Stimulated activated CD4-positive, alpha-beta T cell treated with anti-CD3 and anti-CD28 coated beads, Interleukin-12 subunit alpha, Interleukin-12 subunit beta, amount 100 ng/mL, for 24 hours (primary cell): Measurements from ENCODE around the gene SH3BP5.
A peak's percentile ranks its signal among the peaks of the same experiment; 100 is the strongest.

Experiments used
- DNase-seq, 2 experiments: peaks; one replicate each; pipeline ENCODE4 v3.0.0-alpha.2; 2020; ENCODE audit warnings: low read depth in 2 of 2

The SH3BP5 gene

DNA sequence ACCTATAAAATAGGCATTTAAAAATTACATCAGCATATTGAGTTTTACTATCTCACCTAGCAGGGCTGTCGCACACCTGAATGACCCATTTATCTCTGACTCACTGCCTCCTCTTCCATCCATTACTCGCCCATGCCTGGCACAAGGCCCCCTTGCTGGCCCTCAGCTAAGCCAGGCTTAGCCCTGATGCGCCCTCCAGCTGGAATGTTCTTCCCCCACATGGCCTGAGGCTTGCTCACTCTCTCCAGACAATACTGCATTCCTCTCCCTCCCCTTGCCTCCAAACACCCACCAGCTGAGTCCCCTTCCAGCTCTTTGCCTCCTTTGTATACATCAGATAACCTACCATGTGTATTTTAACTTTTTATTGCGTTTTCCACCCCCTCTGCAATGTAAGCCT lies 7.2 kb downstream of the SH3BP5 start:
- no peak for DNase-seq

DNA sequence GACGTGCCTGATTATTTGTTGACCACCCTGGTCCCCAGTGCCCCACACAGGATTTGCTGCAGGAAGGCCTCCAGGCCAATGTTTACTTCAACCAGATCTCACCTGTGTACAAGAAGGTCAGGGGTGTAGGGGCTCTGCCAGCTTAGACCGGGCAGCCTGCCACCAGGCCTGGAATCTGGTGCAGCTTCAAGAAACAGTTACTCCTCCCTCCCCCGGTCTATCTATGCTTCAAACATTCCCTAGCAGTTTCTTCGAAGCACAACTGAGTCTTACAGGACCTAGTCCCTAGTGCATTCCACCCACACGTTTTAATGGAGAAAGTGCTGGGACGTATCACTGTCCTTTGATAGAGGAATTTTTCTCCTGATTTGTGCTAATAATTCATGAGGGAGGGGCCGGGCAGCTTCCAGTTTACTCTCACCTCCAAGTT lies 8.0 kb downstream of the SH3BP5 start:
- no peak for DNase-seq

DNA sequence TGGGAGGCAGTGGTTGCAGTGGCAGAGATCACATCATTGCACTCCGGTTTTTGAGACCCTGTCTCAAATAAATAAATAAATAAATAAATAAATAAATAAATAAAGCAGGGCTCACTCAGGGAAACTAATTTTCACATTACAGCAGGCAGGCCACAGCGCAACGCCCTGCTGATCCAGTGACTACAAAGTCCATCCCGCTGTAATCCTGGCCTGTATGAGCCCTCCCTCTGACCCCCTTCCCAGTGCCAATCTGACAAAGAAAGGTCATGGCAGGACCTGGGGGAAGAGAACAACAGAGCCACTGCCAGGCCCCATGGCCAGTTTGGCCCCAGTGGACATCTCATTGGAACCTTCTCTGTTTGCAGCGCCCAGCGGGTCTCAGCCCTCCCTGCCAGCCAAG lies 9.3 kb downstream of the SH3BP5 start:
- DNase-seq = no peak

DNA sequence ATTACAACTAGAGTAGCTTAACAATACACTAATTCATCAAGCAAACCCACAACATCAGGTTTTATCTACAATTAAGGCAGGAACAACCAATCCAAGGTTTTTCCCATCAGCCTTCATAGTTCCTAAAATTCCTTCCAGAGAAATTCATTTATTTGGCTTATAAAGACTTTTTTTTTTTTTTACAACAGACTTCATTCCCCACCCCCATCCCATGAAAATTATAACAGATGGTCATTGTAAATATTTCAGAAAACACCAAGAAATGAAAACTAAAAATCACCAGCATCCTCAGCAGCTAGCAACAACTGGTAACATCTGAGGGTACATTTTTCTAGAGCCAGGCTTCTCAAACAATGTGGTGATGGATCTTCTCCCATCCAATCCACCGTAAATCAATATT lies 11.0 kb downstream of the SH3BP5 start:
- DNase-seq = no peak

DNA sequence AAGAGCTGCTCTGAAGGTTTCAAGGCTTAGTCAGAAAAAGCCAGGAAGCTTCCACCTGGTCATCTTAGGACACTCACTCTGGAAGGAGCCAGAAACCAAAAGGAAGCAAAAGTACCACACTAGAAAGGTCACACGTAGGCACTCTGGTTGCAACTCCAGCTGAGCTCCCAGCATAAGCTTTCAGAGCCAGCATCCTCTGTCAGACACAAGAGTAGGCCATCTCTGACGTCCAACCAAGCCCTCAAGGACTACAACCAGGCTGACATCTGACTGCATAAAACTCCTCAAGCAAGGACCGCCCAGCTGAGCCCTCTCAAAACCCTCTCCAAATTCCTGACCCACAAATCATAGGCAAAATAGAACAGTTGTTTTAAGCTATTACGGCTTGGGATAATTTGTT lies 12.8 kb downstream of the SH3BP5 start:
- DNase-seq = no peak

DNA sequence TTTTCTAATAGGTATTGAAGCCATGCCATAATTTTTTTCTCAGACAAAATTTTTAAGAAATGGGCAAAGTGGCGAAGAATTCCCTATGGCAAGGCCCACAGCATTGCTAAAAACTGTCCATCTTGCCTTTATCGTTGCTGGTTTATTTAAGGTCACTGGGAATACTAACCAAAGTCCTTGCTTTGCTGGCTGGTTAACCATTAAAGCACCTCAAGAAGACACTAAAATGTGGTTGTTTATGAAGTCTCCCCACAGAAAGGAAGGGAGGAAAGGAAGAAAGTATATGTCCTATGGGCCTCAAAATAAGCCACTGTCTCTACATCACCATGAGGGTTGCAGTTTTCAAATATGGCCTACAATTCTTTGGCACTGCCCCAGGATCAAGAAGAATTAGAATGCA lies 13.2 kb downstream of the SH3BP5 start:
- no peak for DNase-seq

DNA sequence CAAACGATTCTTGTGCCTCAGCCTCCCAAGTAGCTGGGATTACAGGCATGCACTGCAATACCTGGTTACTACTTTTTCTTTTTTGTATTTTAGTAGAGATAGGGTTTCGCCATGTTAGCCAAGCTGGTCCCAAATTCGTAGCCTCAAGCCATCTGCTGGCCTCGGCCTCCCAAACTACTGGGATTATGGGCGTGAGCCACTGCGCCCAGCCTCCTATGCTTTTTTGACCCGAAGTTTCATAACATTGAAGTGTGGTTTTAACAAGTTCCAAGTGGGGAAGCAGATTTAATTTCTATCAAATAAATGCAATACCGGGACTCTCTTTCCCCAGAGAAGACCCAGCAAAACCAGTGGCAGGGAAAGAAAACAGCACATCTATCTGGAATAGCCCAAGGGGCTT lies 13.7 kb downstream of the SH3BP5 start:
- no peak for DNase-seq

DNA sequence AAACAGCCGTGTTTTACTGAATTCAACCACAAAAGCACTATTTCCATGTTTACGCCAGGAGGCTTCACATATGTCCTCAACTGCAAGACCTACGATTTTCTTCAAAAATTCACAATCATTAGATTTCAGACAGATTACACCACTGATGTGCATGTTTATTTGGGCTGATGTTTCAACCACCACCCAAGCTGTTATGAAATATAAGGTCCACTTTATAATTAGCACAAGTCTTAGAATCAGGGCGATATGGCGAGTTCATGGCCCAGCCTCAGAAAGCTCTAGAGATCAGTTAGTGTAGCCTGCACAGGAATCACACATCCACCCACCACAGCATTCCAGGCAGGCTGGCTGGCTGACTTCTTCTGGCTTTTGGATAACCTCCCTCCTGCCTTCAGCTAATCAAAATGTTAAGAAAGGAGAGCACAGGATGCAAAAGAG lies 15.4 kb downstream of the SH3BP5 start:
- DNase-seq = no peak

DNA sequence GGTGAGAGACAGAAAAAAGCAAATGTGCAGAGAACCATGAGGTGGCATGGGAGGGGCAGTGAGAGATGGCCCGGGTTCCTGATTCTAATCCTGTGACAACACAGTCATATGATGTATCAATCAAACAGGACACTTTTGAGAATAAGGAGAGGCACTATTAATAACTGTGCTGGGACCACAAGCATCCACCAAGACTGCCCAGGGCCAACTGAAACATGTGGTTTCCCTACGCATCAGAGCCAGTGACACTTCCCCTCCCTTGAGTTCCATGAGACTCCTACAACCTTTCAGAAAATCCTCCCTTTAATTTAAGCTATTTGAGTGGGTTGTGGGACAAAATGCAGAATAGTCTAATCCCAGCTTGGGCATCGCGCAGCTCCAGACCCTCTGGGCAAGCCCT lies 17.4 kb downstream of the SH3BP5 start:
- no peak for DNase-seq

DNA sequence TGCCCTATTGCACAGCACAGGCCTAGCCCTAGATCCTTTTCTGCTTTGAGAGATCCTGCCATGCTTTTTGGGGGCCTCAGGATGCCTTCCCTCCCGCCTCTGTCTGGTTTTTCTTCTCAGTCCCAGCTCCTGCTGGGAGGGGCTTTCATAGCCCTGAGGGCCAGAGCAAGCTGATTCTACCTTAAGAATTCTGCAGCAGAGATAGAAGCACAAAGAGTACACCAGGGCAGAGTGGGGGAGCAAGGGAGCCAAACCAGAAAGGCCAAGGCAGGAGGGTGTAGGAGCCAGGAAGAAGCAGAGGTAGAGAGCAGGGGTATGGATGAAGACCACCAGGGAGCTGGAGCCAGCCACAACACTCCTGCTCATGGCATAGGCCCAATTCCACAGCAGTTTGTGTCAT lies 18.1 kb downstream of the SH3BP5 start:
- DNase-seq = no peak

DNA sequence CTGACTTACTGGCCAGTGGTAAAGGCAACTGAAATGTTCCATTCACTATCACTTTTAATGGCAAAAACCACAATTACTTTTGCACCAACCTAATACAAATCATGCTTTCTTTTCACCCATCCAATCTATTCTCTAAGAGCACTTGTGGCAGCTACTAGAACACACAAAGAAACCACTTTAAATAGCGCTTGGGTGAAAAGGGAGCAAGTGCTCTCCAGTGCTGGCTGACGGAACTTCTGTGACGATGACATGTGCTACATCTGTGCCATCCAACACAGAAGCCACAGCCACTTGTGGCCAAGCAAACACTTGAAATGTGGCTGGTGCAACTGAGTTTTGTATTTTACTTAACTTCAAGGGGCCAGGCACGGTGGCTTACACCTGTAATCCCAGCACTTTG lies 18.9 kb downstream of the SH3BP5 start:
- DNase-seq = no peak

DNA sequence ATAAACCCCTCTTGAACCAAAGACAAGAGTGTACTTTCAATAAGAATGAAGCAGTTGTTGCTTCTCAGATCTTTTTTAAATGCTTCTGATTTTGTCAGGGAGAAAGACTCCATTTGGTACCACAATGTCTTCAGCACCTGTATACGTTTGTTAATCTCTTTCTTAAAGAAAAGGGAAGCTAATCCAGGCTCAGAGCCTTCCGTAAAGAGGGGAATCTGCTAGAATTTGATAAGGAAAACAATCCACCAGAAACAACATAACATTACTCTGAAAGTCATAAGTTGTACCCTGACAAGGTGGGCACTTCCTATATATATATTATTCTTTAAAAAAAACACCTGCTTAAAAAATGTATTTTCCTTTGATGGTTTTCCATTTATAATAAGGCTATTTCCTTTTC lies 19.8 kb downstream of the SH3BP5 start:
- no peak for DNase-seq

DNA sequence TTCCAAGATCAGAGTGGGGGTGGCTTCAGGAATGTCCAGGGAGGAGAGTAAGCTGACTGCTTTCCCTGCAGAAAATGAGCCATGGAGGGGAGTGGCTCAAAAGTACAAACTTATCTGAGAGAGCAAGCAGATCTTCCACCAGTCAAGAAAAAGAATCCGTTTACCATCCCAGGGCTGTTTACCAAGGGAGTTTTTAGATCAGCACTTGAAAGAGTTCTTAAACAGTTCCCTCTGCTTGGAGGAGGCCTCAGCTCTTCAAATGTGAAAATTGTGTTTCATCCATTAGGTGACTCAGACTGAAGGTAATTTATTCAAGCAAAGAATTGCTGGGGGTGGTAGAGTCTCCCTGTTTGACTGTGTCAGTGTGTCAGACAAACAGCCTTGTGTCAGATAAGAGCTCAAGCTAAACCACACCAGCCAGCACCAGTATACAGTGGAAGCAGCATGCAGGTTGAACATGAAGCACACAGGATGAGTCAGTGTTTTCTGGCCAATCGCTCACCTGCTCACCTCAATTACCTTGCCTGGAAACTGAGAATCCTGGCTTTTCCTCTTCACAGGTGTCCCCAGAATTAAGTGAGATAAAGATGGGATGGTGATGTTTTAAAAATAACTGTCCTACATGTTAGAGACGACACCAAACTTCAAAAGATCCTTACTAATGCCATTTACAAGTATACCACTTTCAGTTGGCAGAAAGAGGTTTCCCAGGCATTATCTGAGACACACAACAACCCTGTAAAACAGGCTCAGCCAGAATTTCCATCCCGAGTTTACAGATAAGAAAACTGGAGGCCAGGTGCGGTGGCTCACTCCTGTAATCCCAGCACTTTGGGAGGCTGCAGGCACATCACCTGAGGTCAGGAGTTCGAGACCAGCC lies 21.7 kb downstream of the SH3BP5 start:
- DNase-seq = peak; percentile 42 to 55

DNA sequence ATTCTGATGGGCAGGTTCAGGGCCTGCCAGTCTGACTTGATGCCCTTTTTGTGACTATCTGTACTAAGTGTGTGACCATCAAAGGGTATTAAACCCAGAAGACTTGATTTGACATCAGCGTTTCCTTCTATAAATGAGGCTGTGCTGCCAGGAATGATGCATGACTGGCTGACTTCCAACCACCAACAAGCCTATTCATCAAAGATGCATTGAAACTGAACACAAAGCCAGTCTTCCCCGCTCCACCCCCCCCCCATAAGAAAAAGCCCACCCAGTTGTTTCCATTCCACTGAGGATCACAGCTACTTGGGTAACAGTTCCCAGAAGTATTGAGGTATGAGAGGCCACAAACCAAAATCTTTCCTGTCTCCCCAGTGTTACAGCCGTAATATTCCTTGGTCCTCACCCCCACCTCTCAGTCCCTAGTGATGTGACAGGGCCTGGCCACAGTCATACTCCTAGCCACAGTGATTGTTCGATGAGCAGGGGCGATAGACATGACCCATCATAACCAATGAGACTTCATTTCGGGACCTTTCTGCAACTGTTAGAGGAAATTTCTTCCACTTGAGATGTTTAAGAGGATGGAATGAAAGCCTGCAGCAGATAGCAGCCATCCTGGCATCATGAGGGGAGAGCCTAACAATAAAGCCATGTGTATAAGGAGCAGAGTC lies 22.6 kb downstream of the SH3BP5 start:
- peak in 1 of 2 experiments; percentile 46 for DNase-seq

DNA sequence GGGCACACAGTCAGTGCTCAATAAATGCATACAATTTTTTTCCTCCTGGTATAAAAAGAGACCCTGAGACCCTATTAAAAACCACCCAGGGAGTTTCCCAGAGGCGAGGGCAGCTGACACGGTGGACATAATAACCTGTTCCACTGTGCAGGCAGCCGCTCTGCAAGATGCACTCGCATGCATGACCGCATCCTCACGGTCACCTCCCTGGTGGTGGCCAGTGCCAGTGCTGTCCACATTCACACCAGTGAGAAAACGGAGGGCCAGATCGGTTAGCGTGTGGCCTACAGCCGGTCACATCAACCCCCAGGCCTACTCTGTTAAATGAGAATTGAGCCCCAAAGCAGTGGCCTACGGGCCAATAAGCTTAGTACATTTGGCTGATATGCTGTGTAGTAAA lies 24.8 kb downstream of the SH3BP5 start:
- DNase-seq = no peak

DNA sequence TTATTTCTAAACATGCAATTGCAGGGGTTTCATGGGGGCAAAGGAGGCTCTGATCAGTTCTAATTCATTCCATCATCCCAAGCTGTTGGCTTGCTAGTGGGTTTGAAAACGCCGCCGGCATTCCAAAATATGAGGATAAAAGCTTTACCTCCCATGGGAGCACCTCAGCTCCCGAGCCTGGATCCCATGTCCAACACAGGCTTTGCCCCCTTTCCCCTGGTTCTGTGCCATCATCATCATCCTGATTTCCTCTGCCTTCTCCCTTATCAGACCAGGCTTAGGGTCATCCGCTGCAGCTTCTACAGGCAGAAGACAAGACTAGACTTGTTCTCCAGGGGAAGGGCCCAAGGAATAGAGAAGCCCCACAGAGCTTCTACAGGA lies 25.4 kb downstream of the SH3BP5 start:
- no peak for DNase-seq

DNA sequence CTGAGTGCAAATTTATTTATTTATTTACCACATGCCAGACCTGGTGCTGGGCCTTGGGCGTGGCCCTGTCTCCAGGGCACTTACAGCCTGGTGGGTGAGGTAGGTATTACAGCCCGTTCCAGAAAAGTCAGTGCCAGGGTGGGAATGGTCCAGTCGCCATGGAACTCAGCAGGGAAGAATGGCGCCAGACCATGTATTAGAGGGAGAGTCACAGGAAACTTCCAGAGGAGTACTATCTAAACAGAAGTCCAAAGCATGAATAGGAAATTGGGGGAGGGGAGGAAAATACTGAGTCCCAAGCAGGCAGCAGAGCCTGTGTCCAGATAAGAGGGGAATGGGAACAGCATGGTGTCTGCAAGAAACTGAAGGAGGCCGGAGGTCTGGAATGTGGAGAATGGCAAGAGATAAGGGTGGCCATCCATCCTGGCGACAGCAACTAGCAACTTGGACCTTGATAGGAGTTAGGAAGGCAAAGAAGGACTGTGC lies 27.0 kb downstream of the SH3BP5 start:
- DNase-seq = no peak

DNA sequence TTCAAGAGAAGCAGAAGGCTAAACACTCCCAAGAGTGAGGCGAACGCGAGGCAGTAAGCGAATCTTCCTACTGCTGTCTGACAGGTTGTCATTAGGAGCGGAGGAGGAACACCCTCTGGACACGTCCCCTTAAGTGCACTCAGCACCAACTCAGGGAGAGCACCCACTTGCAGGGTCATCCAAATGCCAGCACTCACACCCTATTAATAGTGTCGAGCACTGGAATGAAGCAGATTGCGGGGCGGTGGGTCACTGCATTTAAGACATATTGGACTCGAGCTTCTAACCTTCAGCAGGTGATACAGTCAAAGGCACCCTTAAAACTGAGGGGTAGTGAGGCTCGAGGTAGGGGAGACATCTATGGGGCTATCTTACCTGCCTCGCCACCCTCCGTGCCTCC lies 28.7 kb downstream of the SH3BP5 start:
- no peak for DNase-seq

DNA sequence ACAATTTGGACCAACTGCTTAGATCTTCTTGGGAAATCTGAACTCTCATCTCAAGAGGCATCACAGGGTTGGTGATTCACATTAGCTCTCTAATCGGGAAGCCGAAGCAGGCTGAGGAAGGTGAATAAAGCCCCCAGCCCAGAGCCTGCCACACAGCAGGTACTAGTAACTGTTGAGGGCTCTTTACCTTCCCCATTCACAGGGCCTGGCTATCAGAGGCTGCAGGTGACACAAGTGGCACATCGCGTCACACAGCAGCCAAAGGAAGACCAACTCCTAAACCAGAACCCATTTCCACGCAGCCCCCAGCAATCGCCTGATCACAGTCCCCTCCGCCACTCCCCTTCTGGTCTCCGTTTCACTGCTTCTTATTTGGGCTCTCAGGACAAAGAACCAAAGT lies 29.2 kb downstream of the SH3BP5 start:
- no peak for DNase-seq

DNA sequence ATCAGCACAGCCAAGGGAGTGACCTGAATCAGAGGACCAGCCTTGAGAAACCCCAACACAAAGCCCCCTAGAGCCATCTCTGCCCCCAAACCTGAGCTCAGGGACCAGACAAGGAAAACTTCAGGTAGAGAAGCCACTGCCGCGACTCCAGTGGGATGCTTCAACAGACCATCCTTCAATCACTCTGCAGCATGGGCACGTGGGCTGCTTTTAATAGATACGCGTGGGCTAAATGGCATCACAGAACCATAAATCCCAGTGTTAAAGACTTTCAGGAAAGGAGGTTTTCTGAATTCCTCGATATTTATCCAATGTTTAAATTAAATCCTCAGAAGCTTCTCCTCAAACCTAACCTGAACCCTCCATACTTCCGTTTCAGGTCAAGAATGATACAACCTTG lies 30.6 kb downstream of the SH3BP5 start:
- no peak for DNase-seq

DNA sequence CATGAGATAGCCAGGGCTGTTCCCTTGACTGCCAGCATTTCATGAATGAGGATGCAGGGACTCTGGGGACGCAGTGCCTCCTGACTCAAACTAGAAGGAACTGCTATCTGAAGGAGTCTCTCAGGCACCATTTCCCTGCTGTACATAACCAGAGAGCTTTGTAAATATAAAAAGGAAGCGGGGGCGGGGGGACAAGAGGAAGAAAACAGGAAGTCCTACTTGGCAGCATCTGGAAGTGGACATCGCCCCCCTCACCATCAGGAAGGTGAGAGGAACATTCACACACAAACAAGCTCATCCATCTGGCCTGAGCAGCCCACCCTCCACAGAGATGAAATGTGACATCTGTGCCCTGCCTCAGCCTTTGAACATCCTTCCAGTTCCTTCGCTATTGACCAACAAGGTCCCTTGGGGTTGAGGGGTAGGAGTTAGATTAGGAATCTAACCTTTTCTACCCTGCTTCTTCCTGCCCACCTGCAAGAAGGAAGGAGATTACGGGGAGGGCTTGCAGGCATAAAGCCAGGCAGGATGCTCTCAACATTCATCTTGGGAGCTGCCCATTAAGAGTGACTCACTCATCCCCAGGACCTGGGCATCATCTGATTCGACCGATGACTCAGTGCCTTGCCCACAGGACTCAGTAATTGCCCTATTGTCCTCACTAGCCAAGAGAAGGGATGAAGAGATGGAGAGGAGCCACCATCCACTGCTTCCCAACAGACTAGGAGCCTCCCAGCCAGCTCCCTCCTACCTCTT lies 31.9 kb downstream of the SH3BP5 start:
- DNase-seq = no peak

DNA sequence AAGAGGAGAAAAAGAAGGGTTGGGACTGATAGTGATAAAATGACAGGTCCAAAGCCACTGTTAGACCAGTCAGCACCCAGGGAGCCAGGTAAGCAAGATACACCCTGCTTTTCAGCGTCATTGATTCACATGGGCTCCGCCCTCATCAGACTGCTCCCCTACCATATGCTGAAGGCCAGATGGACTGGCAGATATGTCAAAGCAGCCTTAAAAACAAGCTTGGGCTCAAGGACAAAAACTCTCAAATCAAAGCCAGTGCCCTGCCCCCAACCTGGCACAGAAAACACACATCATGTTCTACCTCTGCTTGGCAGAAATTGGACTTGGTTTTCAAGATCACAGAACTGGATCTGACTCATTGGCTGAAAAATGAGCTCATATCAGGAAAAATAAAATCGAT lies 33.4 kb downstream of the SH3BP5 start:
- DNase-seq = no peak

DNA sequence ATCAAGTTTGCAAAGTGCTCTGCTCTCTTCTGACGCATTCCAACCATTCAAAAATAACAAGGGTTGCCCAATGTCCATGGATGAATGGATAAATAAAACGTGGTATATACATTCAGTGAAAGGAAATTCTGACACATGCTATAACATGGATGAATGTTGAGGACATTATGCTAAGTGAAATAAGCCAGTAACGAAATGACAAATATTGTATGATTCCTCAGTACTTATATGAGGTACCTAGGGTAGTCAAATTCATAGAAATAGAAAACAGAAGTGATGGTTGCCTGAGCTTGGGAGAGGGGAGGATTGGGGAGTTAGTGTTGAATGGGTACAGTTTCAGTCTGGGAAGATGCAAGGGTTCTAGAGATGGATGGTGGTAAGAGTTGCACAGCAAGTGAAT lies 33.9 kb downstream of the SH3BP5 start:
- no peak for DNase-seq
